ENCODE measurements around the gene FBLN2.

Gene FBLN2

DNA sequence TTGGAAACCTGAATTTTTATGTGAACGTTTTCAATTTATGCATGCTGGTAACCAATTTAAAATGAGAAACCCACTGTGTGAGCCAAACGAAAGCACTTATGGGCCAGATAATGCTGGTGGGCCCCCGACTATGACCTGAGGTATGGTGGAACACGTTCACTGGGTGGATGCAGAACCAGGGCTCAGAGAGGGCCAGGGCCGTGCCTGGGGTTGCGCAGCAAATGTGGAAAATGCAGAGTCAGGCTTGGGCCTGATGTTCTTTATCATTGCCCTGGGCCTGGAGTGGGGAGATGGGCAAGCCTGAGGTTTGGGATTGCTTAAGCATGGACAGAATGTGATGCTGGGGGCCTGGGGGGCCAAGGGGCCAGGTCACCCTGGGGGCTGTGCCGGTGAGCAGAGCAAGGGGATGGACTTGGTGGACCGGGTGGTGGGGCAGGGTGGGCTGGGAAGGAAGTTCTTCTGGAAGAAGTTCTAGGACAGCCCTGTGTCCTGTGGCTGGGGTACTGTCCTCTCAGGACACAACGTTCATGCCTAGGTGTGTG, 17.9 kb downstream of the FBLN2 start:
- no peak for DNase-seq (ENCODE audit: low read depth in 2 of 2)

DNA sequence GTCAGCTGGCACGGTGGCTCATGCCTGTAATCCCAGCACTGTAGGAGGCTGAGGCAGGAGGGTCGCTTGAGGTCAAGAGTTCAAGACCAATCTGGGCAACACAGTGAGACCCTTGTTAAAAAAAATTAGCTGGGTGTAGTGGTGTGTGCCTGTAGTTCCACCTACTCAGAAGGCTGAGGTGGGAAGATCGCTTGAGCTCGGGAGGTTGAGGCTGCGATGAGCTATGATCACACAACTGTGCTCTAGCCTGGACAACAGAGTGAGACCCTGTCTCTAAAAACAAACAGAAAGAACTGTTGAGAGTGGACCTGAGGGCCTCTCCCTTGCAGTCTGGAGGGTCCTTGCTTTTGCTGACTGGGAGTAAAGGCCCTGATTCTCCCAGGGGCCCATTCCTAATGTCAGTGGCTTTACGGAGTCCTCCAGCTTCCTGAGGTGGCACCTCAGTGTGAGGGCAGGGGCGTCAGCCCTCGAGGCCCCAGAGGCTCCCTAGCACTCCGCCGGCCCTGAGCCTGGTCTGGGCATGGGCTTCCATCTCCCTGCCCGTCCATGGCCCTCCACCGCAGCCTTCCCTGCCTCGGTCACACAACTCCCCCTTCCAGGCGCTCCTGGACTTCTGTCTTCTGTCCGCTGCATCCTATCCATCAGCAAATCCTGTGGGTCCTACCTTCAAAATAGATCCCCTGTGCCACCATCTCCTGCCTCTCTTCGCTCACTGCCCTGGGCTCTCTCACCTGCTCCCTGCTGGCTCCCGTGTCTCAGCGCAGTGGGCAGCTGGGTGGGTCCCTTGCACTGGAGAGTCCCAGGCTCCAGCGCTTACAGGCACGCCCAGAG, 19.0 kb downstream of the FBLN2 start:
- no peak for DNase-seq (ENCODE audit: low read depth in 2 of 2)

GRCh38 chr3:13568515-13569028, 19.6 kb downstream of the FBLN2 start:
- no peak for DNase-seq (ENCODE audit: low read depth in 2 of 2)

DNA sequence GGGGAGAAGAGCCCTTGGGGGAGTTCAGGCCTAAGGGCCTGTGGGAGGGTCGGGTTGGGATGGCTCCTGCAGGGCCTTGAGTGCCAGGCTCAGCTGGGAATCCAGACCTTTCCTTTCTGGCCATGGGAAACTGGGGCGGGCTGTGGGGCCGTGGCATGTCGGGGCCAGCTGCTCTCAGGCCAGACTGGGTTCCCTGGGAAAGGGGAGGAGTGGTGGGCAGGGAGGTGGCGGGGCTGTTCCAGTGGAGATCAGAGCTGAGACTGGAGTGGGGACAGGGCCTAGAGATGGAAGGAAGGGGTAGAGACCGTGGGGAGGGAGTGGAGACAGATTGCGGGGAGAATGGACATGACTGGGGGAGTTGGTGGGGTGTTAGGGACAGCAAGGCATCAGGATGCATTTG, 20.3 kb downstream of the FBLN2 start:
- DNase-seq (ENCODE audit: low read depth in 2 of 2), result no peak

DNA sequence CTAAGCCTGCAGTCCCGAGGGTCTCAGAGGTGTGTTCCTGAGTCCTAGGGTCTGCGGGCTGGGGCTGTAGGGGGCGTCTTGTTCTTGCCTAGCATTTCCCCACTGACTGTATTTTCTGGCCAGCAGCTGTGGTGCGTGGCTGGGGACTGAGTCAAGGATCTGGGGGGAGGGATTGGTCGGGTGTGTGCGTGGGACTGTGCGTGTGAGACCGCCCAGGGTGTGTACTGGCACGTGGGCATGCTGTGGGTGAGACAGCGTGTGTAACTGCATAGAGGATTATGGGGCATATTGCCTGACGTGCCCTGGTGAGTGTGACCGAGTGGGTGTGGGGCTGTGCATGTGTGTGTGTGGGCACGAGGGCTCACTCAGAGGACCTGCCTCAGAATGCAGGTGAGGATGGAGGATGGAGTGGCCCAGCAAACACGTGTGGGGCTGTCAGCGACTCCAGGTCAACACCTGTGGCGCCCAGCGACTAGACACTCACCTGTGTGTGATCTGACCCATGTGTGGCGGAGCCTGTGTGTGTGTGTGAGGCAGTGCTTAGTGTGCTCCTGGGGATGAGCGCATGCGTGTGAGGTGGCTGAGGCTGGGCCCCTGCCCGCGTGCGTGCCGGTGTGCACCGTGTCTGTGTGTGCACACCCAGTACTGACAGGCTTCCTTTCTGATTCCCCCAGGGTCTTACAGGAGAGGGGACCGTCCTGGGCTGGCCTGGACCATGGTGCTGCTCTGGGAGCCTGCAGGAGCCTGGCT, 20.9 kb downstream of the FBLN2 start:
- no peak for DNase-seq (ENCODE audit: low read depth in 2 of 2)

DNA sequence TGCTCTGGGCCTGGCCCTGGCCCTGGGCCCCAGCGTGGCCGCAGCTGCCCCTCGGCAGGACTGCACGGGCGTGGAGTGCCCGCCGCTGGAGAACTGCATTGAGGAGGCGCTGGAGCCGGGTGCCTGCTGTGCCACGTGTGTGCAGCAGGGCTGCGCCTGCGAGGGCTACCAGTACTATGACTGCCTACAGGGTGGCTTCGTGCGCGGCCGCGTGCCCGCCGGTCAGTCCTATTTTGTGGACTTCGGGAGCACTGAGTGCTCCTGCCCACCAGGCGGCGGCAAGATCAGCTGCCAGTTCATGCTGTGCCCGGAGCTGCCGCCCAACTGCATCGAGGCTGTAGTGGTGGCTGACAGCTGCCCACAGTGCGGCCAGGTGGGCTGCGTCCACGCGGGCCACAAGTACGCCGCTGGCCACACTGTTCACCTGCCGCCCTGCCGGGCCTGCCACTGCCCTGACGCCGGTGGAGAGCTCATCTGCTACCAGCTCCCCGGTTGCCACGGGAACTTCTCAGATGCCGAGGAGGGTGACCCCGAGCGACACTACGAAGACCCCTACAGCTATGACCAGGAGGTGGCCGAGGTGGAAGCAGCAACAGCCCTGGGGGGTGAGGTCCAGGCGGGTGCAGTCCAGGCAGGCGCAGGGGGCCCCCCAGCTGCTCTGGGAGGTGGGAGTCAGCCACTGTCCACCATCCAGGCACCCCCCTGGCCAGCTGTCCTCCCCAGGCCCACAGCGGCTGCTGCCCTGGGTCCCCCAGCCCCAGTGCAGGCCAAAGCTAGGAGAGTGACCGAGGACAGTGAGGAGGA, 21.7 kb downstream of the FBLN2 start:
- no peak for DNase-seq (ENCODE audit: low read depth in 2 of 2)

GRCh38 chr3:13571264-13571663, 22.3 kb downstream of the FBLN2 start:
- DNase-seq (ENCODE audit: low read depth in 2 of 2), result no peak

- DNase-seq (ENCODE audit: low read depth in 2 of 2), result no peak
Observed at GRCh38 chr3:13571831-13572750, 23.2 kb downstream of the FBLN2 start.

DNA sequence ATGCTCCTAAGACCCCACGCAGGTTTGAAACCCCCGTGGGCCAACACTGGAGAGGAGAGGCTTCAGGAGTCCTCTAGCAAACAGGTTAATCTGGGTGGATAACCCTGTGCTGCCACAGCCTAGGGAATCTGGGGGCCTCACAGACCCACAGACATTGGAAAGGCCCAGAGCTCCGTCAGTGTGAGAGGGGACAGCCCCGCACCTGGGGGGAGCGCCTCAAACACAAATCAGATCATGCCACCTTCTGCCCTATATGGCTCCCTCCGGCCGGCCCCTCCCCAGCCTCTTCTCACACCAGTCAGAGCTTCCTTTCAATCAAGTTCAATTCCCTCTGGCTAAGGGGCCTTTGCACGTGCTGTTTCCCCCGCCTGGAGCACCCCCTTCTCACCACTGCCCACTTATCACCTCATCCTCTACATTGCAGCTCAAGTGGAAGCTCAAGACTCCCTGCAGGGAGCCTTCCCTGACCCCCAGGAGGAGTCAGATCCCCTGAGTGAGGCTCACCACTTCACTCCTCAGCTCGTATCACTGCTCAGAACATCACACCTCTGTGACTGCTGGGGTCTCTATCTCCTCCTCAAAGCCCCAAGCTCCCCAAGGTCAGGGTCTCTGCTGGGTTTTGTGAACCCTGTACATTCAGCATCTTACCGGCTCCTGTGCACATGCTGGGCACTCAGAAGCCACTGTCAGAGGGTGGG, 24.1 kb downstream of the FBLN2 start:
- DNase-seq (ENCODE audit: low read depth in 2 of 2), result no peak

DNA sequence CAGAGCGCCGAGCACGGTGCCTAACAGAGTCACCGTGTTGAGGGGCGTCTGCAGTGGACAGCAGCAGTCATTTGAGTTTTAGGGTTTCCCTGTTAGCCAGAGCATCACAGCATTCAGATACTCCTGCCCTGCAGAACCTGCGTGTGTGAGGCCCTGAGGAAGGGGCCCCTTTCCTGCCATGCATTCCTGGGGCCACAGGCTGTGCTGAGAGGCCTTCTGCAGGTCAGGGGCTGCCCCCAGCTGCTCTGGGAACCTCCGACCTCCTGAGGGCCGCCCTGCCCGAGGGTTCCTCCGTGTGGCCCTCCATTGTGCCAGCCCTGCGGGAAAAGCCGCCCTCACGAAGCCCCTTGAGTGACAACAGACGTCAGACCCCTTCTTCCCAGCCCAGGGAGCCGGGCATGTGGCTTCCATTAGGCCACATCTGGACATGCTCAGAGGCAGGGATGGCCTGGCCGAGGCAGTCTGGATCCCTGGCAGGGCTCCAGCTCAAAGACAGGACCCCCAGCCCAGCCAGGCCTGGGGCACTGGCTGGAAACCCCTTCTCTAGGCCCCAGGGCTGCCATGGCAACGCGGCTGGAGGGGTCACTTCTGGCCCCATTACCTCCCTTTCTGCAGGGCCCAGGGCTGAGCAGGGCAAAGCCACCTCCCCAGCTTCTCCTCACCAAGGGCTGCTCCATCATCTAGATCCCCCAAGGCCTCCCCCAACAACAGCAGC, 25.3 kb downstream of the FBLN2 start:
- DNase-seq (ENCODE audit: low read depth in 2 of 2), result no peak

- peak; percentile 6 to 7 for DNase-seq (ENCODE audit: low read depth in 2 of 2)
Observed at GRCh38 chr3:13574798-13575451, 26.0 kb downstream of the FBLN2 start.

DNA sequence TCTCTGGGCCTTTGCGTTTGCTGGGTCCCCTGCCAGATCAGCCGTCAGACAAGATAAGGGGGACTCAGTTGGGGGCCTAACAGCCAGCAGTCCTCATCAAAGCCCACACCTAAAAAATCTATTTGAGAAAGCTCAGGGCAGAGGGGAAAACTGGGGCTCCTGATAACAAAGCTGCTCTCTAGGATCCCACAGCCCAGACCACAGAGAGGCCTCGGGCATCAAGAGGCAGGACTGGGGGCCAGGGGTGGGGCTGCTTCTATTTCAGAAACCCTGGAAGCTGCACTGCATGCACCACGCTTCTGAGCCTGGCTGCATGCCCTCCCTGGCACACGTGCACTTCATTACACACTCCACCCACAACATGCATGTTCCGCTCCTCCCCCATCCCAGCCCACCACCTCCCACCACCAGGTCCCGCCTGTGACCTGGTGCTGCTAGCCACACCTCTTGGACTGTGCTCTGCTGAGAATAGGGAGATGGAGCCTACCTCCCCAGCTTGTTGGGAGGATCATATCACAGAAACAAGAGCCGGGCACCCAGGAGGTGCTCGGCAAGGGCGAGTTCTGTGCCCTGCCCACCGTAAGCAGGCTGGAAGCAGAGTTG, 26.6 kb downstream of the FBLN2 start:
- no peak for DNase-seq (ENCODE audit: low read depth in 2 of 2)

GRCh38 chr3:13577181-13578121, 28.5 kb downstream of the FBLN2 start:
- DNase-seq (ENCODE audit: low read depth in 2 of 2), result no peak

DNA sequence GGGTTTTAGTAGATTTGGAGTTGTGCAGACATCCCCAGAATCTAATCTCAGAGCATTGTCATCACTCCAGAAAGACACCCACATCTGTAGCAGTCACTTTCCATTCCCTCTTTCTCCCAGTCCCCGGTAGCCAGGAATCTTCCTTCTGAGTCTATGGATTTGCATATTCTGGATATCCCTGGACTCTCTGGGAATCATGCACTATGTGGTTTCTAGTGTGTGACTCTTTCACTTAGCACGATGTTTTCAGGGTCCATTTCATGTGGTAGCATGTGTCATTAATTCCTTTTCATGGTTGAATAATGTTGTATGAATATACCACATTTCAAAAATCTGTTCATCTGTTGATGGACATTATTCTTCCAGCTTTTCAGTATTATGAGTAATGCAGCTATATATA, 29.3 kb downstream of the FBLN2 start:
- no peak for DNase-seq (ENCODE audit: low read depth in 2 of 2)

DNA sequence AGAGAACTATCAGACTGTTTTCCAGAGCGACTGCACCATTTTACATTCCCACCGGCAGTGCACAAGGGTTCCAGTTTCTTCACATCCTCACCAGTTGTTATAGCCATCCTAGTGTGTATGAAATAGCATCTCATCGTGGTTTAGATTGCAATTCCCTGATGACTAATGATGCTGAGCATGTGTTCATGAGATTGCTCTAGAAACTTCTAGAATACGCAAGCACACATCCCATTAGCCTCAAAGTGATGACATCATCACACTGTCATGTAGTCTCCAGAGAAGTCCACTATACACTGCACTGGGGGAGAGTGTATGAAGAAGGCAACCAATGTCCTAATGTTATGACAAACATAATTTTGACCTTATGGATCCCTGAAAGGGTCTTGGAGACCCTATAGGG, 30.1 kb downstream of the FBLN2 start:
- DNase-seq (ENCODE audit: low read depth in 2 of 2), result no peak

GRCh38 chr3:13580256-13581023, 31.5 kb downstream of the FBLN2 start:
- no peak for DNase-seq (ENCODE audit: low read depth in 2 of 2)
